GM19238 (cell line): Measurements from ENCODE around the gene STRA8.

Experiments used
- DNase-seq: peaks from one replicate; pipeline ENCODE4 v3.0.0; 2011; ENCODE audit warnings: low spot score; ENCODE audit not compliant: insufficient read length

The STRA8 gene

GRCh38 chr7:135233570-135233969, at the start of gene STRA8:
STRA8 (plus strand) TSS chr7:135233838; CDS start chr7:135240525, 6,687 bp downstream.
- no peak for DNase-seq

- DNase-seq, result no peak
Measured at GRCh38 chr7:135184254-135184841, 49.3 kb upstream of the STRA8 start.

- DNase-seq, result no peak
Measured at GRCh38 chr7:135185471-135186260, 48.0 kb upstream of the STRA8 start.

- no peak for DNase-seq
Measured at GRCh38 chr7:135186261-135186540, 47.4 kb upstream of the STRA8 start.

GRCh38 chr7:135186841-135187253, 46.8 kb upstream of the STRA8 start:
- peak; percentile 35 for DNase-seq

GRCh38 chr7:135188298-135188984, 45.2 kb upstream of the STRA8 start:
- DNase-seq, result no peak

GRCh38 chr7:135189221-135189662, 44.4 kb upstream of the STRA8 start:
- DNase-seq, result no peak

- DNase-seq, result no peak
Measured at GRCh38 chr7:135189961-135190360, 43.7 kb upstream of the STRA8 start.

- no peak for DNase-seq
Measured at GRCh38 chr7:135190703-135191102, 42.9 kb upstream of the STRA8 start.

- DNase-seq, result no peak
Measured at GRCh38 chr7:135192914-135193536, 40.6 kb upstream of the STRA8 start.

- DNase-seq, result no peak
Measured at GRCh38 chr7:135193615-135194081, 40.0 kb upstream of the STRA8 start.

GRCh38 chr7:135194494-135195095, 39.0 kb upstream of the STRA8 start:
- DNase-seq, result no peak

GRCh38 chr7:135195156-135195555, 38.5 kb upstream of the STRA8 start:
- no peak for DNase-seq

- no peak for DNase-seq
Measured at GRCh38 chr7:135195968-135196629, 37.5 kb upstream of the STRA8 start.

GRCh38 chr7:135197343-135197742, 36.3 kb upstream of the STRA8 start:
- no peak for DNase-seq

- DNase-seq, result no peak
Measured at GRCh38 chr7:135197906-135198655, 35.6 kb upstream of the STRA8 start.

- no peak for DNase-seq
Measured at GRCh38 chr7:135199439-135199838, 34.2 kb upstream of the STRA8 start.

GRCh38 chr7:135200821-135201331, 32.8 kb upstream of the STRA8 start:
- DNase-seq, result no peak

- DNase-seq, result no peak
Measured at GRCh38 chr7:135201350-135201749, 32.3 kb upstream of the STRA8 start.

- no peak for DNase-seq
Measured at GRCh38 chr7:135204341-135204749, 29.3 kb upstream of the STRA8 start.
